ENCODE data around the gene NR4A1.

Gene NR4A1

DNA sequence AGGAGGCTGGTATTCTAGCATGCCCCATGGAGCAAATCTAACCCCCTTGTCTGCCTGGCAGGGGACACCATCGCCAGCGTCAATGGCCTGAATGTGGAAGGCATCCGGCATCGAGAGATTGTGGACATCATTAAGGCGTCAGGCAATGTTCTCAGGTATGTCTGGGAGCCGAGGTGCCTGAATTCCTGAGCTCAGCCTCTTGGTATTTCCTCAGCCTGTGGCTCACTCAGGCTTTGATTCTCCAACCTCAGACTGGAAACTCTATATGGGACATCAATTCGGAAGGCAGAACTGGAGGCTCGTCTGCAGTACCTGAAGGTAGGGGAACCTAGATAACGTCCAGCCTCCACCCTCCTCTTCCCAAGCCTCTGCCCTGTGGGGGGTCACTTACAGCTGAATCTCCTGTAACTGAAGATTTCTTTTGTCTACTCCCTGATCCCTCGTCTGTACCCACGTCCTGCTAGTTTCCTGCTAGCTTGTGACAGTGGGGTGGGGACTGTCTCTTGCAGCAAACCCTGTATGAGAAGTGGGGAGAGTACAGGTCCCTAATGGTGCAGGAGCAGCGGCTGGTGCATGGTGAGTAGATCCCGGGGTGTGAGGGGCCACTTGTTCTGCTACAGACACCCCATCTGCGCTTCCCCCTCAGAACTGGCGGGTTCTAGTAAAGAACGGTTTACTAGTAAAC lies 37.5 kb upstream of the NR4A1 start:
- TF ChIP-seq CTCF (IDR thresholded peaks at IDR 0.05) = no peak

DNA sequence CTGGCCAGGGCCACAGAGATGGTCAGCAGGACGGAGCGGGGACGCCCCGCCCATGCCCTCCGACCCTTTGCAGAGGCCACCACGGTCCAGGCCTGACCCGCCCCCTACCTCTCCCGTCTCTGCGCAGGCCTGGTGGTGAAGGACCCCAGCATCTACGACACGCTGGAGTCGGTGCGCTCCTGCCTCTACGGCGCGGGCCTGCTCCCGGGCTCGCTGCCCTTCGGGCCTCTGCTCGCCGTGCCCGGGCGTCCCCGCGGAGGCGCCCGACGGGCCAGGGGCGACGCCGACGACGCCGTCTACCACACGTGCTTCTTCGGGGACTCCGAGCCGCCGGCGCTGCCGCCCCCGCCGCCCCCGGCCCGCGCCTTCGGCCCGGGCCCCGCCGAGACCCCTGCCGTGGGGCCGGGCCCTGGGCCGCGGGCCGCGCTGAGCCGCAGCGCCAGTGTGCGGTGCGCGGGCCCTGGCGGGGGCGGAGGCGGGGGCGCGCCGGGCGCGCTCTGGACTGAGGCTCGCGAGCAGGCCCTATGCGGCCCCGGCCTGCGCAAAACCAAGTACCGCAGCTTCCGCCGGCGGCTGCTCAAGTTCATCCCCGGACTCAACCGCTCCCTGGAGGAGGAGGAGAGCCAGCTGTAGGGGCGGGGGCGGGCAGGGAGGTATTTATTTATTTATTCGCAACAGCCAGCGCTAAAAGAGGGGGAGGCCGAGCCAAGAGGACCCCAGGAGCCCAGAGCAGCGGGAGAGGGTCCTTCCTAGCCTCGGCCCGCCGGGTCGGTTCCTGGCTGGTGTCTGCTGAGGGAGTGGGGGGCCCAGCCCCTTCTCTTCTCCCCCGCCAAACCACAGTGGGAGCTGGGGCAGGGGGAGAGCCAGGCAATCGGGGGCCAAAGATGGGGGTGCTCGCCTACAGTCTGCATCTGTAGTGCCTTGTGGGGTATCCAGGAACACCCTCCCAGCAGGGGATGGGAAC lies 36.4 kb upstream of the NR4A1 start:
- no peak for TF ChIP-seq CTCF (IDR thresholded peaks at IDR 0.05)

GRCh38 chr12:52015532-52016041 lies 35.7 kb upstream of the NR4A1 start:
- TF ChIP-seq CTCF (IDR thresholded peaks at IDR 0.05) = no peak

- no peak for TF ChIP-seq CTCF (IDR thresholded peaks at IDR 0.05)
These were observed 32.7 kb upstream of the NR4A1 start for GRCh38 chr12:52018433-52019112.

DNA sequence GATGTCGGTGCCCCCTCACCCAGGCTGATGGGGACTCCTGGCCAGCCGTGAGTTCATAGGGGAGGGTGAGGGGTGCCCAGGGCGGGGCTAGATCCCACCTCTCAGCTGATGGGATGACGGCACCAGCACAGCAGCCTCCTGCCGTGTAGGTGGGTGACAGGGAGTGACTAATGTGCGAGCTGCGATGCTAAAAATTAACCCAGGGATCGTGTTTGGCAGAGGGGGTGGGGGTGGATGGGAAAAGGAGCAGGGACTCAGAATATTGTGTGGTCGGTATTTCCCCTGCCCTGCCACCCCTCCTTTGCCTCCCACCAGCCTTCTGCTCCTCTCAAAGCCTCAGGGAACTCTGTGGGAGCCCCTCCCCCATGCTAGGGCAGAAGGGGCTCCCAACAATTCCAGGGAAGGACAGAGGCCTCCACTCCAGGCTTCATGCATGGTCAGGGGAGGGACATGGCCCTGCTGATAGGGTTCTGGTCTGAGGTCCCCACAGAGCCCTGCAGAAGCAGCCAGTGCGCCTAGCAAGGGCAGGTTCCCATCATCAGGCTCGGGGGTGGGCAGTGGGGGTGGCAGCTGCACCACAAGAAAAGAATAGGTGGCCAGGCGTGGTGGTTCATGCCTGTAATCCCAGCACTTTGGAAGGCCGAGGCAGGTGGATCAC lies 32.0 kb upstream of the NR4A1 start:
- no peak for TF ChIP-seq CTCF (IDR thresholded peaks at IDR 0.05)

- peak; percentile 57 for TF ChIP-seq CTCF (IDR thresholded peaks at IDR 0.05)
These were observed 30.5 kb upstream of the NR4A1 start for GRCh38 chr12:52020539-52021336.

Data from LNCAP (cell line).